ENCODE results near the gene POLK. TPM values are rescaled to one million over a fixed set of nuclear protein-coding genes. Genes with fewer than 3 reads are reported as not detected.
"Not testable (repeated sequence)": the region's sequence is repeated elsewhere in the genome, so short reads cannot be mapped to it uniquely, and the experiment has no call there.

The POLK gene
- polyA plus RNA-seq, 1 donor from 2014 or later: 29.9 TPM

GRCh38 chr5:75547812-75548211 is 36.1 kb downstream of the POLK start:
- Mint-ChIP-seq H3K36me3 (peaks cover 12% of the 10 kb centered on the region), H3K27ac (no peak overlapping the region), H3K9me3 (no peaks in the 10 kb centered on the region), H3K4me3 (no peak overlapping the region), H3K4me1 (peaks cover 2 to 5% (median 4%) of the 10 kb centered on the region in 3 donors), H3K27me3 (no peaks in the 10 kb centered on the region)

GRCh38 chr5:75550597-75550996 is 38.9 kb downstream of the POLK start:
- Mint-ChIP-seq H3K4me1 (peaks cover 0 to 9% (median 1%) of the 10 kb centered on the region in 3 donors), H3K27me3 (no peaks in the 10 kb centered on the region), H3K4me3 (no peak overlapping the region), H3K9me3 (no peaks in the 10 kb centered on the region), H3K27ac (peak overlapping the region in 1 of 3 donors; percentile 5), H3K36me3 (peaks cover 15% of the 10 kb centered on the region)

GRCh38 chr5:75551471-75551870 is 39.8 kb downstream of the POLK start:
- Mint-ChIP-seq H3K27ac (no peak overlapping the region), H3K4me3 (no peak overlapping the region), H3K27me3 (no peaks in the 10 kb centered on the region), H3K9me3 (no peaks in the 10 kb centered on the region), H3K36me3 (peaks cover 20% of the 10 kb centered on the region), H3K4me1 (peaks cover 1 to 13% (median 3%) of the 10 kb centered on the region in 3 donors)

GRCh38 chr5:75552764-75553163 is 41.1 kb downstream of the POLK start:
- Mint-ChIP-seq H3K36me3 (peaks cover 26% of the 10 kb centered on the region), H3K27me3 (no peaks in the 10 kb centered on the region), H3K4me1 (peaks cover 1 to 13% (median 7%) of the 10 kb centered on the region in 3 donors), H3K4me3 (no peak overlapping the region), H3K9me3 (no peaks in the 10 kb centered on the region), H3K27ac (peak overlapping the region in 1 of 3 donors; percentile 5)

- Mint-ChIP-seq H3K4me1 (peaks cover 3 to 13% (median 9%) of the 10 kb centered on the region in 3 donors), H3K27me3 (no peaks in the 10 kb centered on the region), H3K27ac (peak overlapping the region in 1 of 3 donors; percentile 5), H3K36me3 (peaks cover 26% of the 10 kb centered on the region), H3K4me3 (no peak overlapping the region), H3K9me3 (no peaks in the 10 kb centered on the region)
Observed at GRCh38 chr5:75553358-75553757, 41.7 kb downstream of the POLK start.

GRCh38 chr5:75558221-75558620 is 46.5 kb downstream of the POLK start:
- peaks cover 27% of the 10 kb centered on the region for H3K36me3 Mint-ChIP-seq

GRCh38 chr5:75558981-75559632 is 47.4 kb downstream of the POLK start:
- Mint-ChIP-seq H3K27ac (no peak overlapping the region), H3K27me3 (no peaks in the 10 kb centered on the region), H3K4me3 (no peak overlapping the region), H3K9me3 (peaks cover 2 to 16% (median 12%) of the 10 kb centered on the region in 3 donors), H3K4me1 (peaks cover 8 to 22% (median 12%) of the 10 kb centered on the region in 3 donors), H3K36me3 (peaks cover 28% of the 10 kb centered on the region)

More at GRCh38 chr5:75558221-75558620, 46.5 kb downstream of the POLK start:
- H3K9me3 Mint-ChIP-seq: peaks cover 0 to 7% (median 6%) of the 10 kb centered on the region in 3 donors
- peaks cover 6 to 17% (median 12%) of the 10 kb centered on the region in 3 donors for H3K4me1 Mint-ChIP-seq
- H3K27me3 Mint-ChIP-seq: no peaks in the 10 kb centered on the region
- H3K4me3 Mint-ChIP-seq: no peak overlapping the region
- H3K27ac Mint-ChIP-seq: no peak overlapping the region

- H3K4me3 Mint-ChIP-seq, H3K27me3 Mint-ChIP-seq: not testable (repeated sequence)
- H3K4me1 Mint-ChIP-seq: peaks cover 9 to 27% (median 14%) of the 10 kb centered on the region in 3 donors
- H3K27ac Mint-ChIP-seq: peak overlapping the region in 1 of 3 donors; percentile 24
- peaks cover 33% of the 10 kb centered on the region for H3K36me3 Mint-ChIP-seq
- peaks cover 2 to 18% (median 12%) of the 10 kb centered on the region in 3 donors for H3K9me3 Mint-ChIP-seq
Observed at GRCh38 chr5:75560655-75561054, 49.0 kb downstream of the POLK start.

- Mint-ChIP-seq H3K9me3 (peaks cover 2 to 18% (median 9%) of the 10 kb centered on the region in 3 donors), H3K27ac (peak overlapping the region; percentile 1 to 84 (median 12)), H3K4me1 (peaks cover 17 to 35% (median 35%) of the 10 kb centered on the region in 3 donors), H3K36me3 (peaks cover 20% of the 10 kb centered on the region), H3K4me3 (peak overlapping the region; percentile 18 to 89 (median 70))
- not testable (repeated sequence) for H3K27me3 Mint-ChIP-seq
Observed at GRCh38 chr5:75565991-75566709, 54.5 kb downstream of the POLK start.

GRCh38 chr5:75566710-75567309 is 55.1 kb downstream of the POLK start:
- Mint-ChIP-seq H3K36me3 (peaks cover 20% of the 10 kb centered on the region), H3K9me3 (peaks cover 2 to 18% (median 6%) of the 10 kb centered on the region in 3 donors), H3K27ac (peak overlapping the region; percentile 1 to 84 (median 12)), H3K27me3 (no peaks in the 10 kb centered on the region), H3K4me3 (peak overlapping the region; percentile 18 to 89 (median 70)), H3K4me1 (peaks cover 20 to 41% (median 40%) of the 10 kb centered on the region in 3 donors)

GRCh38 chr5:75567710-75568109 is 56.0 kb downstream of the POLK start:
- Mint-ChIP-seq H3K27ac (peak overlapping the region in 1 of 3 donors; percentile 36), H3K36me3 (peaks cover 14% of the 10 kb centered on the region), H3K4me3 (peak overlapping the region in 2 of 4 donors; percentile 3), H3K4me1 (peaks cover 20 to 43% (median 36%) of the 10 kb centered on the region in 3 donors), H3K27me3 (no peaks in the 10 kb centered on the region), H3K9me3 (peaks cover 2 to 14% (median 6%) of the 10 kb centered on the region in 3 donors)

- peaks cover 2 to 11% (median 6%) of the 10 kb centered on the region in 3 donors for H3K9me3 Mint-ChIP-seq
- H3K36me3 Mint-ChIP-seq: peaks cover 14% of the 10 kb centered on the region
- H3K27me3 Mint-ChIP-seq: no peaks in the 10 kb centered on the region
- peak overlapping the region in 1 of 4 donors; percentile 3 for H3K4me3 Mint-ChIP-seq
- peak overlapping the region in 1 of 3 donors; percentile 74 for H3K27ac Mint-ChIP-seq
- H3K4me1 Mint-ChIP-seq: peaks cover 20 to 43% (median 36%) of the 10 kb centered on the region in 3 donors
Observed at GRCh38 chr5:75568202-75568601, 56.5 kb downstream of the POLK start.

- H3K27me3 Mint-ChIP-seq: no peaks in the 10 kb centered on the region
- H3K27ac Mint-ChIP-seq: peak overlapping the region in 1 of 3 donors; percentile 39
- peaks cover 32 to 51% (median 37%) of the 10 kb centered on the region in 3 donors for H3K4me1 Mint-ChIP-seq
- no peaks in the 10 kb centered on the region for H3K9me3 Mint-ChIP-seq
- H3K36me3 Mint-ChIP-seq: peaks cover 7% of the 10 kb centered on the region
- H3K4me3 Mint-ChIP-seq: peak overlapping the region in 1 of 4 donors; percentile 85
Observed at GRCh38 chr5:75571547-75571946, 59.9 kb downstream of the POLK start.

- H3K9me3 Mint-ChIP-seq: no peaks in the 10 kb centered on the region
- H3K27me3 Mint-ChIP-seq: no peaks in the 10 kb centered on the region
- H3K4me3 Mint-ChIP-seq: peak overlapping the region in 3 of 4 donors; percentile 48 to 89 (median 72)
- H3K27ac Mint-ChIP-seq: peak overlapping the region in 1 of 3 donors; percentile 83
- H3K36me3 Mint-ChIP-seq: peaks cover 11% of the 10 kb centered on the region
- peaks cover 23 to 31% (median 23%) of the 10 kb centered on the region in 3 donors for H3K4me1 Mint-ChIP-seq
Observed at GRCh38 chr5:75574791-75575190, 63.1 kb downstream of the POLK start.

GRCh38 chr5:75578280-75578679 is 66.6 kb downstream of the POLK start:
- H3K27ac Mint-ChIP-seq, H3K4me3 Mint-ChIP-seq, H3K27me3 Mint-ChIP-seq, H3K9me3 Mint-ChIP-seq: not testable (repeated sequence)
- Mint-ChIP-seq H3K4me1 (peaks cover 15 to 19% (median 16%) of the 10 kb centered on the region in 3 donors), H3K36me3 (peaks cover 14% of the 10 kb centered on the region)

Data from IgD-negative memory B cell (primary cell).